ENCODE results near the gene WDR81. TPM values are rescaled to one million over a fixed set of nuclear protein-coding genes. Genes with fewer than 3 reads are reported as not detected.

WDR81 gene
- total RNA-seq, 2 experiments from 2014 or later, result 6.9 to 8.6 TPM

GRCh38 chr17:1713878-1714426 lies 10.6 kb upstream of the WDR81 start:
- Mint-ChIP-seq H3K9me3 (ENCODE audit: low read depth) (no peaks in the 10 kb centered on the region), H3K27ac (no peak overlapping the region), H3K27me3 (peaks cover 4% of the 10 kb centered on the region), H3K4me3 (peak overlapping the region; percentile 44), H3K36me3 (ENCODE audit: low read depth) (no peaks in the 10 kb centered on the region), H3K4me1 (peaks cover 26% of the 10 kb centered on the region)
- ATAC-seq (no peak), DNase-seq (no peak)
- intact Hi-C loops (cut with DNase I, micrococcal nuclease), result loop anchor here in 1 of 2 experiments (10.0 kb wide), 1 partner anchor 149 kb away; the partner anchor contains the start of gene PITPNA
- ChIA-PET POLR2A (interaction anchor here (0.6 to 0.7 kb wide), 2 partner anchors 446 to 616 kb away, joined by 3 to 4 read pairs; no protein-coding TSS in a partner anchor), CTCF (interaction anchor here (0.6 to 2.5 kb wide), 4 partner anchors 10 to 151 kb away, joined by 3 to 8 read pairs (median 4); partner anchors contain the start of gene PITPNA)

- intact Hi-C loops (cut with DNase I, micrococcal nuclease), result loop anchor here in 1 of 2 experiments (10.0 kb wide), 1 partner anchor 150 kb away; the partner anchor contains the start of gene PITPNA
- H3K36me3 Mint-ChIP-seq (ENCODE audit: low read depth), result no peaks in the 10 kb centered on the region
- ChIA-PET POLR2A (interaction anchor here (0.7 kb wide), 1 partner anchor 447 kb away, joined by 3 read pairs; no protein-coding TSS in a partner anchor), CTCF (interaction anchor here (0.5 to 2.5 kb wide), 2 partner anchors 11 to 111 kb away, joined by 3 to 8 read pairs; no protein-coding TSS in a partner anchor)
- peak overlapping the region; percentile 86 for H3K4me3 Mint-ChIP-seq
- peak; percentile 56 for DNase-seq
- no peaks in the 10 kb centered on the region for H3K9me3 Mint-ChIP-seq (ENCODE audit: low read depth)
- no peak overlapping the region for H3K27ac Mint-ChIP-seq
- no peak for ATAC-seq
- peaks cover 26% of the 10 kb centered on the region for H3K4me1 Mint-ChIP-seq
- H3K27me3 Mint-ChIP-seq, result peaks cover 4% of the 10 kb centered on the region
Measured at GRCh38 chr17:1714427-1714979, 10.0 kb upstream of the WDR81 start.

- intact Hi-C loops (cut with DNase I, micrococcal nuclease), result loop anchor here (5.0 to 10.0 kb wide), 3 partner anchors 150 to 552 kb away; partner anchors contain the start of genes OVCA2 (in 1 of the 2) and PITPNA (in 1 of the 2)
- H3K4me1 Mint-ChIP-seq, result peaks cover 26% of the 10 kb centered on the region
- ATAC-seq (no peak), DNase-seq (peak; percentile 67)
- peak overlapping the region; percentile 86 for H3K4me3 Mint-ChIP-seq
- ChIA-PET CTCF (interaction anchor here (0.5 to 1.4 kb wide), 2 partner anchors 111 to 155 kb away, joined by 3 to 5 read pairs; no protein-coding TSS in a partner anchor), POLR2A (interaction anchor here (1.4 kb wide), 1 partner anchor 31 kb away, joined by 5 read pairs; the partner anchor contains the start of gene PRPF8)
- no peak overlapping the region for H3K27ac Mint-ChIP-seq
- no peaks in the 10 kb centered on the region for H3K9me3 Mint-ChIP-seq (ENCODE audit: low read depth)
- no peaks in the 10 kb centered on the region for H3K36me3 Mint-ChIP-seq (ENCODE audit: low read depth)
- peaks cover 4% of the 10 kb centered on the region for H3K27me3 Mint-ChIP-seq
Measured at GRCh38 chr17:1714980-1715802, 9.3 kb upstream of the WDR81 start.

- intact Hi-C loops (cut with DNase I, micrococcal nuclease), result loop anchor here (1.0 to 10.0 kb wide), 22 partner anchors 9 to 719 kb away; partner anchors contain the start of genes PITPNA (in 2 of the 2), PRPF8 (in 2 of the 2), SLC43A2 (in 2 of the 2) and CRK (in 1 of the 2)
- POLR2A ChIA-PET, result interaction anchor here (1.4 kb wide), 1 partner anchor 31 kb away, joined by 5 read pairs; the partner anchor contains the start of gene PRPF8
- no peak overlapping the region for H3K27ac Mint-ChIP-seq
Measured at GRCh38 chr17:1715803-1716075, 8.8 kb upstream of the WDR81 start.

GRCh38 chr17:1716076-1716911 lies 8.2 kb upstream of the WDR81 start:
- Mint-ChIP-seq H3K27me3 (peaks cover 4% of the 10 kb centered on the region), H3K36me3 (ENCODE audit: low read depth) (no peaks in the 10 kb centered on the region), H3K4me3 (peak overlapping the region; percentile 86), H3K4me1 (peaks cover 23% of the 10 kb centered on the region), H3K27ac (peak overlapping the region; percentile 97), H3K9me3 (ENCODE audit: low read depth) (no peaks in the 10 kb centered on the region)
- peak; percentile 89 for ATAC-seq
- intact Hi-C loops (cut with DNase I, micrococcal nuclease), result loop anchor here (1.0 to 10.0 kb wide), 22 partner anchors 8 to 719 kb away; partner anchors contain the start of genes PITPNA (in 2 of the 2), PRPF8 (in 2 of the 2), SLC43A2 (in 2 of the 2) and CRK (in 1 of the 2)
- ChIA-PET CTCF (interaction anchor here (0.5 to 1.6 kb wide), 23 partner anchors 9 to 493 kb away, joined by 3 to 9 read pairs (median 4); partner anchors contain the start of gene WDR81), POLR2A (interaction anchor here (0.6 to 1.9 kb wide), 8 partner anchors 10 to 538 kb away, joined by 3 to 12 read pairs (median 5); partner anchors contain the start of genes DPH1, PRPF8, RILP and RPA1)
- DNase-seq, result peak; percentile 100

More at GRCh38 chr17:1715803-1716075, 8.8 kb upstream of the WDR81 start:
- DNase-seq, result no peak
- H3K36me3 Mint-ChIP-seq (ENCODE audit: low read depth), result no peaks in the 10 kb centered on the region
- peak overlapping the region; percentile 86 for H3K4me3 Mint-ChIP-seq
- no peak for ATAC-seq
- H3K27me3 Mint-ChIP-seq, result peaks cover 4% of the 10 kb centered on the region
- no peaks in the 10 kb centered on the region for H3K9me3 Mint-ChIP-seq (ENCODE audit: low read depth)
- CTCF ChIA-PET, result interaction anchor here (1.4 to 1.6 kb wide), 2 partner anchors 48 to 154 kb away, joined by 5 to 6 read pairs; no protein-coding TSS in a partner anchor
- H3K4me1 Mint-ChIP-seq, result peaks cover 24% of the 10 kb centered on the region

GRCh38 chr17:1716912-1717695 lies 7.4 kb upstream of the WDR81 start:
- POLR2A ChIA-PET, result interaction anchor here (0.5 to 1.9 kb wide), 10 partner anchors 9 to 537 kb away, joined by 3 to 12 read pairs (median 4); partner anchors contain the start of genes DPH1, PRPF8, RILP and RPA1
- H3K27me3 Mint-ChIP-seq, result peaks cover 4% of the 10 kb centered on the region
- H3K4me1 Mint-ChIP-seq, result peaks cover 20% of the 10 kb centered on the region
- CTCF ChIA-PET, result interaction anchor here (0.5 to 1.6 kb wide), 21 partner anchors 13 to 415 kb away, joined by 3 to 9 read pairs (median 4); no protein-coding TSS in a partner anchor
- peak; percentile 91 for DNase-seq
- peak overlapping the region; percentile 86 for H3K4me3 Mint-ChIP-seq
- ATAC-seq, result peak; percentile 73
- peak overlapping the region; percentile 97 for H3K27ac Mint-ChIP-seq
- H3K9me3 Mint-ChIP-seq (ENCODE audit: low read depth), result no peaks in the 10 kb centered on the region
- H3K36me3 Mint-ChIP-seq (ENCODE audit: low read depth), result no peaks in the 10 kb centered on the region
- intact Hi-C loops (cut with DNase I, micrococcal nuclease), result loop anchor here (1.0 to 10.0 kb wide), 24 partner anchors 7 to 720 kb away; partner anchors contain the start of genes PITPNA (in 2 of the 2), PRPF8 (in 2 of the 2), RILP (in 2 of the 2) and SLC43A2 (in 2 of the 2)

- ATAC-seq (no peak), DNase-seq (no peak)
- CTCF ChIA-PET, result interaction anchor here (0.6 to 1.2 kb wide), 6 partner anchors 18 to 379 kb away, joined by 3 to 4 read pairs (median 3); no protein-coding TSS in a partner anchor
- Mint-ChIP-seq H3K4me3 (peak overlapping the region; percentile 86), H3K36me3 (ENCODE audit: low read depth) (no peaks in the 10 kb centered on the region), H3K27me3 (peaks cover 4% of the 10 kb centered on the region), H3K27ac (peak overlapping the region; percentile 97), H3K4me1 (peaks cover 27% of the 10 kb centered on the region), H3K9me3 (ENCODE audit: low read depth) (no peaks in the 10 kb centered on the region)
- intact Hi-C loops (cut with DNase I, micrococcal nuclease), result loop anchor here (5.0 to 10.0 kb wide), 3 partner anchors 154 to 549 kb away; partner anchors contain the start of genes OVCA2 (in 1 of the 2) and PITPNA (in 1 of the 2)
- POLR2A ChIA-PET, result no interaction called here
Measured at GRCh38 chr17:1718362-1719165, 5.9 kb upstream of the WDR81 start.

- CTCF ChIA-PET, result interaction anchor here (0.6 to 2.4 kb wide), 31 partner anchors 14 to 791 kb away, joined by 3 to 13 read pairs (median 4); partner anchors contain the start of genes METTL16 and RILP
- Mint-ChIP-seq H3K36me3 (ENCODE audit: low read depth) (peaks cover 2% of the 10 kb centered on the region), H3K4me1 (peaks cover 30% of the 10 kb centered on the region), H3K9me3 (ENCODE audit: low read depth) (no peaks in the 10 kb centered on the region), H3K27me3 (no peaks in the 10 kb centered on the region), H3K27ac (no peak overlapping the region), H3K4me3 (no peak overlapping the region)
- intact Hi-C loops (cut with DNase I, micrococcal nuclease), result loop anchor here (1.0 to 5.0 kb wide), 4 partner anchors 41 to 306 kb away; partner anchors contain the start of genes RTN4RL1 (in 1 of the 2) and SERPINF1 (in 1 of the 2)
- ATAC-seq, result no peak
- POLR2A ChIA-PET, result no interaction called here
- DNase-seq, result peak; percentile 84
Measured at GRCh38 chr17:1720856-1721386, 3.6 kb upstream of the WDR81 start.

Measured in activated CD4-positive, alpha-beta T cell treated with anti-CD3 and anti-CD28 coated beads for 36 hours (primary cell).